ENCODE measurements around the gene TIAM2.
"Not testable (repeated sequence)": the region's sequence is repeated elsewhere in the genome, so short reads cannot be mapped to it uniquely, and the experiment has no call there.

The TIAM2 gene

GRCh38 chr6:155066361-155066760 is 71.2 kb downstream of the TIAM2 start:
- no peak for DNase-seq

DNA sequence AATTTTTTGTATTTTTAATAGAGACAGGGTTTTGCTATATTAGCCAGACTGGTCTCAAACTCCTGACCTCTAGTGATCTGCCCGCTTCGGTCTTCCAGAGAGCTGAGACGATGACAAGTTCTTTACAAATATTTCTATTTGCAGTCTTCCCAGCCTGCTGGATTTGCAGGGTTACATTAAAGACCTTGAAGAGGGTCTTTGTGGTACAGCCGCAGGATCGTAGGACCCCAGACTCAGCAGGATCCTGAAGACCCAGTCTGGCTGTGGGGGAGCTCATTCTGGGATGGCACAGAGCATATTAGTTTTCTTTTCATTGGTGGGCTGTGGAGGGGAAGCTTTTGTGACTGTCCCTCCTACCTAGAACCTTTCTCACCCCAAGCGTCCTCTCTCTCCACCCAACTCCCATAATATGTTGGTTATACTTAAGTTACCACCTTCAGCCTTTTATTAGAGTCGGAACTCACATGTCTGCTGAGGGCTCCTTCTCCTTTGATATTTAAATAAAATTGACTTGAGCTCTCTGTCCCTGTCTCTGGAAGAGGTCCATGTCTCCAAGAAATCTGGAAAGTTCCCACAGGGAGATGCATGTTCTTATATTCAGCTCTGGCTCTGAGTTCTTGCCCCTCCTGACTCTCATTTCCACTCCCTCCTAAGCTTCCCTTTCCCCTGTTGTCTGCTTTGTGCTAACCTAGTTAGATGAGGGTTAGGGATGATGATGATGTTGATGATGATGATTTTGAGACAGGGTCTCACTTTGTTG is 72.0 kb downstream of the TIAM2 start:
- no peak for DNase-seq

DNA sequence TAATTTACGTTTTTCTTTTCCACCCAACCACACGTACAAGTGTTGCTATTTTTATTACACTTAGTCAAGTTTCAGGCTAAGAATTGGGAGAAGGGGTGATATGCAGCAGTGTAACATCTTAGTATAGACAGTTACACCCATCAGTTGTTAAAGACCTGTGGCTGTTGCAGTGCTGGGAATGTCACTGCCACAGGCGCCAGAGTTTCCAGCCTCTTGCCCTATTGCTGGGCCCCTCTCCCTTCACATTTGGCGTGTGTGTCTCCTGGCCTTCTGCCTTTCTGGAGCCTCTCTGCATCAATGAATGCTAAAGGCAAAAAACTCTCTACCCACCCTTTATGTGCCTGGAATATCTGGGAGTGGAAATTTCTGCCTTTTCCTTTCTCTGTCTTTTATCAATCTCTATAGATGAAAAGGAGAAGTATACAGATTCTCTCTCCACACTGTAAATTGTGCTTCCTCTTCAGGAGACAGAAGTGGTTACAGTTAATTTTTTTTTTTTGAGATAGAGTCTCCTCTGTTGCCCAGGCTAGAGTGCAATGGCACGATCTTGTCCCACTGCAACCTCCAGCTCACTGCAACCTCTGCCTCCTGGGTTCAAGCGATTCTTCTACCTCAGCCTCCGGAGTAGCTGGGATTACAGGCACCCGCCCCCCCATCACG is 73.0 kb downstream of the TIAM2 start:
- DNase-seq, result no peak

- no peak for DNase-seq
These were observed 74.4 kb downstream of the TIAM2 start for GRCh38 chr6:155069543-155069942.

- no peak for DNase-seq
These were observed 81.0 kb downstream of the TIAM2 start for GRCh38 chr6:155075930-155076695.

DNA sequence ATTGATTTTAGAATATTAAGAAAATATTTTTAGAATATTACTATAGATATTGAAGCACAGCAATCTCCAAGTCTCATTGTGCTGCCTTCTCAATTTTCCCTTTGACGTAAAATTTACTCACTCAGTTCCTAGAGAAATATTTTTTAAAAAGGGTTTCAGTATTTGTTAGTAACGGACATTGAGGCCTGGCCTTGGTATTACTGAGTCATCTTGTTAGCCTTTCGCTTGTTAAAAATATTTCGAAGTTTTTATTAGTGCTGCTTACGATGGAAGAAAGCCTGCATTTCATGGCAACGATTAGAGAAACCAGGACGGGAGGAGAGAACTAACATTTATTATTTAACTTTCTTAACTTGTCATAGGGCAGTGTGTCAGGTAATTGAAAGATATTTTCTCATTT is 82.2 kb downstream of the TIAM2 start:
- DNase-seq, result no peak

- DNase-seq, result no peak
These were observed 82.7 kb downstream of the TIAM2 start for GRCh38 chr6:155077784-155078183.

- DNase-seq, result no peak
These were observed 83.2 kb downstream of the TIAM2 start for GRCh38 chr6:155078331-155078745.

GRCh38 chr6:155079985-155080452 is 84.9 kb downstream of the TIAM2 start:
- DNase-seq, result no peak

- no peak for DNase-seq
These were observed 86.0 kb downstream of the TIAM2 start for GRCh38 chr6:155080881-155081845.

GRCh38 chr6:155084431-155085123 is 89.5 kb downstream of the TIAM2 start:
- DNase-seq, result no peak

DNA sequence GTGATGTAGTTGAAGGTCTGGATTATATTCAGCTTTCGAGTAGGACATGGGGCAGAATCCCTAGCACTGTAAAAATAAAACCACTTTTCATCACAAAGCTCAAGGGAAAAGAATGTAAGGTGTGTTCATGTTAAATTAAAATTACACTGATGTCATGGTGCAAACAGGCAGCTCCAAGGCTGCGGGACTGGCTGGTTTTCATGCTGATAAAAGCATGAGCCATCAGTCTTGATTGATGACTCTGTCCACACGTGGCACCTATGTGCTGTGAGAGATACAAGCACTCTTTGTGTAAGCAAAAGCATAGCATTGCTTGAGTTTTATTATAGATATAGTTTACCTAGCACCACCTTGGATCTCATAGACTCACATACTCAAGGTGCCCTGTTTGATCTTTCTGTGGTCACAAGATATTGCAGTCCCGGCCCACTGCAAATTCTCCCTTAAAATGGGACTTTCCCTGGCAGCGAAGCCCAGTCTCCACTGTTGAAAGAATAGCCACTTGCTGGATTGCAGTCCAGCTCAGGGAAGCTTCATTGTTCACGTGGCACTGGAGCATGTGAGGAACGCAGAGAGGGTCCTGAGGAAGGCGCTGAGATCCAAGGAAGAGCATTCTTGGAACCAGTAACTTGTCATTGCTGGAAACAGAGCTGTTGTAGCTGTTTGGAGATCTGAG is 90.6 kb downstream of the TIAM2 start:
- no peak for DNase-seq

GRCh38 chr6:155088856-155089255 is 93.7 kb downstream of the TIAM2 start:
- no peak for DNase-seq

DNA sequence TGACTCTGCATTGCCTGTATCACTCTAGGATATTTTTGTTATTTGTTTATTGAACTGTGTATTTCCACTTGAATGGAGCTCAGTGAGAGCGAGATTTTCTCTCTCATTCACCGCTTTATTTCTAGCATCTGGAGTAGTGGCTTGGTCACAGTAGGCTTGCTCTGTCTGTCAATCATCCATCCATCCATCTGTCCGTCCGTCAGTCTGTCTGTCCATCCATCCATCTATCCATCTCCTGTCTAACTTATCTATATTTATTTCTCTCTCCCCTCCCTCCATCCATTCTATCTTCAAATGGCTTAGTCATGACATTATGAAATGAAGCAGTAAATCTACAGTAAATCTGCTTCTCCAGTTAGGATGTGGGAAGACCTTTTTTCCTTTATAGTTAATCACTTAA is 94.6 kb downstream of the TIAM2 start:
- DNase-seq, result no peak

- DNase-seq, result no peak
These were observed 95.1 kb downstream of the TIAM2 start for GRCh38 chr6:155090166-155090565.

- DNase-seq, result no peak
These were observed 96.6 kb downstream of the TIAM2 start for GRCh38 chr6:155091756-155092155.

GRCh38 chr6:155093430-155093829 is 98.3 kb downstream of the TIAM2 start:
- DNase-seq, result no peak

DNA sequence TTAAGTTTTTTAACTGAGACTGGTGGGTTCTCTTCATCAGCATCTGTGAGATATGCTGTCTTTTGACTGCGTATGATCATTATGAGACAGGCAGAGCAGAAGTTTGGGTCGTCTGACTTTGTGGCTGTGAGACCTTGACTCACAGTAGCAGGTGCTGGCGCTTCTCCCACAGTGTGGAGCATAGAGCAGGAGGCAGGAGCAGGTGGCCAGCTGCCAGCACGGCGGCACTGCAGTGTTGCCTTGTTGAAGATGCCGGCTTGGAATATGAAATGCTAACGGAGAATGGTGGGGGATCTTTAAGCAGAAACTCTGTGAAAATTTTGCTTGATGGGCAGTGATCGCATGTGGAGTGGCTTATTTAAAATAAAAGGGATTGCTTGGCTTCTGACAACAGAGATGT is 105.0 kb downstream of the TIAM2 start:
- DNase-seq, result no peak

DNA sequence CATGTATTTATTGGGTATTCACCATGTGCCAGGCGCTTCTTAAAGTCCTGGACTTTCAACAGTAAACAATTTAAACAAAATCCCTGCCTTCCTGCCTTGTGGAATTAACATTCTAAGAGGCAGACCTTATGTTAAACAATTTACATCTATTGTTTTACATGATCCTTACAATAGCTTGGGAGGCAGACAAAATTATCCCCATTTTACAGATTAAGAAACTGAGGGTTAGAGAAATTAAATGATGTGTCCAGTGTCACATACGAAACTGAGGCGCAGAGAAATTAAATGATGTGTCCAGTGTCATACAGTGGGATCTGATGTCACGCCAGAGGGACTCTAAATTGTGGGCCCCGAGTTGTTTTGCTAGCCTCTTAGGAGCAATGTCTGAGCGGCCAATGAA is 105.5 kb downstream of the TIAM2 start:
- no peak for DNase-seq

GRCh38 chr6:155103083-155103645 is 108.0 kb downstream of the TIAM2 start:
- DNase-seq, result not testable (repeated sequence)

GRCh38 chr6:155103816-155104366 is 108.8 kb downstream of the TIAM2 start:
- DNase-seq, result no peak
